NCI-H1105 treated with DMSO at 0.1 percent for 48 hours (cell line): ENCODE data around the gene PLXNA1.

ENCODE experiments used
- DNase-seq: peaks from one replicate; lab custom pipeline; 2025; lab: John Stamatoyannopoulos, UW

The PLXNA1 gene

DNA sequence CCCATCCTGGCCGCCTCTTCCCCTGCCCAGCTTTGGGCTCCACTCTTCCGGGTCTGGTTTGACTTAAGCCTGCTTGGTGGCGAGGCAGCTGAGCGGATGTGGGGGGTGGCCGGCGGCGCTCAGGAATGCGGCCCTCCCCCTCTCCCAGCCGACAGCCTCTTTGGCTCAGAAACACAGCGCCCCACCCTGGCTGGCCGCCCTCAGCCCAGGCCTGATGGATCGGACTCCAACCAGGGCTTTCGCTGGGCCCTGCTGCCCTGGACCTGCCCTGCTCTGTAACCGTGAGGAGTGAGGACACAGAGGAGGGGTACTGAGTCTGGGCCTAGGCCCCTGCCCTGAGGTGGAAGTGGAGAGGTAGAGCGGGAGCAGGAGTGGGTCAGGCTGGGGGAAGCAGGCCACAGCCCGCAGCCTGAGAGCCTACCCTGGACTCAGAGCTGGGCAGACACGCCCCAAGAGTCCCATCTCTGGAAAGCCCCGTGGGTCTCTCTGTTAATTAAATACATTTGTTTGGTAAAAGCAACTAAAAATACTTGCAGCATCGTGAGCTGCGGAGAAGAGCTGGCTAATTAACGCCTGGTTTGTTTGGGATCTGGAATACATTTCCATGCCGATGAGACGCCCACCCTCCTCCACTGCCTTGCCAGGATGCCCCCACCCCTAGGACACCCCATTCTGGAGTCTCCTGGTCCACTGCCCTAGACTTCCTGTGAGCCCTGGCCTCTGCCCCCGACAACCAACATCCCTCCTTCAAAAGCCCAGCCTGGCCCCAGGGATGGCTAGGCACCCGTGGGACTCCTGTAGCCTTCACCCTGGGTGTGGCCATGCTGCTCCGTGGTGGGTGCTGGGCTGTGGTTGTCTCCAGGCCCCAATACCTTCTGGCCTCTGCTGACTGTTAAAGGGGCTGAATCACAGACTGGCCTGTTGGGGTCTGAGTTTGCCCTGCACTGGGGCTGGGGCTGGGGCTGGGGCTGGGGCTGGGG, 19.6 kb downstream of the PLXNA1 start:
- no peak for DNase-seq

DNA sequence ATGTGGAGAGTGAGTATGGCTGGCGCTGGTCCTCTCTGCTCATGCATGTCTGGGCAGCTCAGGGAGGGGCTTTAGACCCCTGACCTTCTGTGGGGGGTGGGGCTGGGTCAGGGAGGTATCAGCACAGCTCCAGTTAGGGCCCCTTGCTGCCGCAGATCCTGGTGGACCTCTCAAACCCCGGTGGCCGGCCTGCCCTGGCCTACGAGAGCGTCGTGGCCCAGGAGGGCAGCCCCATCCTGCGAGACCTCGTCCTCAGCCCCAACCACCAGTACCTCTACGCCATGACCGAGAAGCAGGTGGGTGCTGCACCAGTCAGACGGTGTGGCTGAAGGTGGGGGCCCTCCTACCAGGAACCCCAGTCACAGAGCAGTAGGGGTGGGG, 20.2 kb downstream of the PLXNA1 start:
- DNase-seq: no peak

DNA sequence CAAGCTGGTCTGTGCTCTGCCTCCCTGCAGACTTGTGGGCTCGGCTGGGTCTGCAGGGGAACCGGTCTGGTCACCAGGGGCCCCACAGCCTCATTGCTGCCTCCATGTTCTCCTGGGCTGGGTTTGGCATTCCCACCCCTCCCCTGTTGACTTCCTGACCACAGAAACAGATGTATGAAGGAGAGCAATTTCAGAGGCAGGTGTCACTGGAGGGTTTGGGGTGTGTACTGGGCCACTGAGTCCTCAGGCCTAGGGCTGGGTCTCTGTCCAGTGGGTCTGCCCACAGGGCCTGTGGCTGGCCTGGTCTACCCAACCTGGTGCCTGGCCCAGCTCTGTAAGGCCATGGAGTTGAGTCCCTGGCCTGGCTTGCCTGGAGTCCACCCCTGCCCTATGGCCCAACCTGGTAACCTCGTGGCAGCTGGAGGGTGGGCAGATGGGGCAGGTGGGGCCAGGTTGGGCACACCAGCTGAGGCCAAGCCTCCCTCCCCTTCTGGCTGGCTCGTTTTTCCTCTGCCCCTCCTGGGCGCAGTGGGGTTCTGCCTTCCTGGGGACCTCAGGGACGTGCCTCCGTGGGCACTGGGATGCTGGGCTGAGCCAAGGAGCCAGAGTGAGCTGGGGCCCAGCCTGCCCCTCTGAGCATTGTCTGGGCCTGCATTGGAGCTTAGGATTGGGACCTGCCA, 20.8 kb downstream of the PLXNA1 start:
- no peak for DNase-seq

GRCh38 chr3:127004641-127005397, 21.9 kb downstream of the PLXNA1 start:
- DNase-seq: no peak

- DNase-seq: no peak
Measured at GRCh38 chr3:127005864-127006500, 23.1 kb downstream of the PLXNA1 start.

- DNase-seq: peak; percentile 11
Measured at GRCh38 chr3:127006781-127007436, 24.0 kb downstream of the PLXNA1 start.

DNA sequence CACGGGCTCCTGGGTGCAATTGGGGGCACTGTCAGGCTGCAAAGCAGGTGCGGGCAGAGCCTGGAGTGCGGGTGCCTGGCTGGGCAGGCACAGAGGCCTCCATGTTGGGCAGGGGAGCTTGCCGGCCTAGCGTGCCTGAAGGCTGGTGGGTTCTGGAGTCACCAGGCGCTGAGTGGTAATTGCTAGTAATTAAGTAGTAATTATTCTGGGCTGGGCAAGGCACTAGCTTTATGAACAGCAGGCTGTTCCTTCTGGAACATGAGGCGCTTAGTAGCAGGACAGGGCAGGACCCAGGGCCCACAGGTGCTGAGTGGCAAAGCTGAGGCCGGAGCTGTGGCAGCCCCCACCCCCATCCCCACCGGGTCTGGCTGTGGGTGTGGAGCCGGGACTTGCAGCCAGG, 25.3 kb downstream of the PLXNA1 start:
- DNase-seq: peak; percentile 93

GRCh38 chr3:127009531-127009930, 26.6 kb downstream of the PLXNA1 start:
- DNase-seq: no peak

DNA sequence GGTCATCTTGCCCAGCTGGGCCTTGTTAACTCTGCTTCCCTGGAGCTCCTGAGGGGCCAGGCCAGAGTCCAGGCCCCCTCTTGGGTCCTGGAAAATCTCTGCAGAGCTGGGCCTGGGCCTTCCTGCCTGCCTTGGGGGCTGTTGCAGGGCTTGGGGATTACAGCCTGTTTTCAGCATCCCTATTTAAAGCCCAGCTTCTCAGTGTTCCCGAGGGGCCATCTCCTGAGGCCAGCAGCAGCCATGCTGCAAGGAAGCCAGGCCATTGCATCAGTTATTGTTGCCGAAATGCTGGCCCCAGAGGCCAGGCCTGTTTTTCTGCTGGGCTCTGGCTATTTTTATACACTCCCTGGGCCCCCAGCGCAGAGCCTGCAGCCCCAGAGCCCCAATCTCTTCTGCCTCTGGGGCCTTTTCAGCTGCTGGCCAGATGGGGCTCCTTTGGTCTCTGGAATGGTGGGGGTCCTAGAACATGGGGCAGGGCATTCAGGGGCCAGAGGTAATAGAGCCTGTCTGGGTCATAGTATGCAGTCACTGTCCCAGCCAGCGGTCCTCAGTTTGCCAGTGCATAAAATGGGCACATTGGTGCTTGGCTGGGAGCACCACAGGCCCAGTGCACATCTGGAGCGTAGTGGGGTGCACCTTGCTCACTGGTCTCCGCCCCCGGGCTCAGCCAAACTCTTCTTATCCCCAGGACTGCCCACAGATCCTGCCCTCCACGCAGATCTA, 28.5 kb downstream of the PLXNA1 start:
- no peak for DNase-seq

DNA sequence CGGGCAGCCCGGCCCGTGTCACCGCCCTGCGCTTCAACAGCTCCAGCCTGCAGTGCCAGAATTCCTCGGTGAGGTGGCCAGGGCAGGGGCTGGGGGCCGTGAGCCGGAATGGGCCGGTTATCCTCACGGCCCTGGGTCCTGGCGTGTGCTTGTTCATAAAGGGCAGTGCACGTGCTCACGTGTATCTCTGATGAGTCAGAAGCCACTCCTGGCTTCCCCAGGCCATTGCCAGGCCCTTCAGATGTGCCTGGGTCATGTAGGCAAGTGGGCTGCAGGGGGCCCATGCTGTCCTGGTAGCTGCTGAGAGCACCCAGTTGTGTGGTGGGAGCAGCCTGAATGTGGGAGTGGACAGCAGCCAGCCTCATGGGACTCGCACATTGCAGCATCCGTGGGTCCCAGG, 29.2 kb downstream of the PLXNA1 start:
- DNase-seq: no peak

DNA sequence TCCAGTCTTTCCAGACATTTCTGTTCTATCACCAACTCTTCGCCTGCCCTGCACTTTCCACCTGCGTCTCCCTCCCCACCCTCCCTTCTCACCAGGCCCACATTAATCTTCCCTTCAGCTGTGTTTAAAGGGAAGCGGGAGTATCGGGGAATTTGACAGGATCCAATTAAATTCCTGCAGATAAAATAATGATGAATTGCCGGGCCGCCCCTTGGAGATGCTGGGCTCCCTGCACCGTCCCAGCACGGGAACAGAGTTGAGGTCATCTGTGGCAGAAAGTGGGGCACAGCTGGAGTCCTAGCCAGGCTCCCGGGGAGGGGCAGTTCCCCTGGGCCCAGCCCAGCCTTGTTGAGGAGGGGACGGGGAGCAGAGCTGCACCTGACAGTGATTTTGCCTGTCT, 30.3 kb downstream of the PLXNA1 start:
- no peak for DNase-seq

- DNase-seq: no peak
Measured at GRCh38 chr3:127013758-127014535, 31.0 kb downstream of the PLXNA1 start.

- DNase-seq: no peak
Measured at GRCh38 chr3:127014536-127015281, 31.8 kb downstream of the PLXNA1 start.

DNA sequence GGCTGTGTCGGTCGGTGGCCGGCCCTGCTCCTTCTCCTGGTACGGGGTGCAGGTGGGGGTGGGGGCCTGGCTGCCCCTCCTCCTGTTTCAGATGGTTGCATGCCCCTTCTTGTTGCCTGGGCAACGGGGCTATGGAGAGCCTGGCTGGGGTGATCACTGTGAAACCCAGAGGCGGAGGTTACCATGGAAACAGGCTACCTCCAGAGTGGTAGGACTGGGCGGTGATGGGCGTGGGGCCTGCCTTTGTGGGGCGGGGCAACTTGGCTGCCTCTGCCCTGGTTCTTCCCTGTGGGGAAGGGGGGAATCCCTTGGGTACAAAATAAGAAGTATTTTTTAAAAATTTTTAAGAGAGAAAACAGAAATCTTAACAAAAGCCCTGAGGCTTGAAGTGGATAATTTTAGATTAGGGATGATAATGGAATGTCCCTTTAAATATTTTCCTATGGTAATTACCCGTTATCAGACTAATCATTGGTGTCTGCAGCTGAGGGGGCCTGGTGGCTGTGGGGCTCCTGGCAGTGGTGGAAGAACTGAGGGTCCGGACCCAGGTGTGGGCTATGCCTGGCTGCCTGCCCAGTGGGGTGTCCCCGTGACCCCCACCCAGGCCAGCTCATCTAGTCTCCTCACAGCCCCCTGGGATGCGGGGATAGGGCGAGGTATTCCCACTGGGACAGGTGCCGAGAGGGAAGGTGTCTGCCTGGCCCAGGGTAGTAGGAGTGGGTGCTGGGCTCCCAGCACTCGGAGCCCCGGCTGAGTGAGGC, 32.5 kb downstream of the PLXNA1 start:
- DNase-seq: peak; percentile 55

DNA sequence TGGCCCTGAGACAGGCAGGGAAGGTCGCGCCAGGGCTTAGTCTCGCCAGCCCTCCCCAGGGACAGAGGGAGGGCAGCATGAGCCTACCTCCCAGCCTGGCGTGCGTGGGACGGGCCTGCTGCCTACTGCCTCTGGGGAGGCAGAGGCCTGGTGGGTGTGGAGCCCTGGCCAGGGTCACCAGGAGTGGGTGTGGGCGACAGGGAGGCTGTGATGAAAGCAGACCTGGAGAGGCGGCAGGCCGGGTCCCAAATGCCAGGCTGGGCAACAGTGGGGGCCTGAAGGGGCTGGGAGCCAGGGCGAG, 33.1 kb downstream of the PLXNA1 start:
- no peak for DNase-seq

DNA sequence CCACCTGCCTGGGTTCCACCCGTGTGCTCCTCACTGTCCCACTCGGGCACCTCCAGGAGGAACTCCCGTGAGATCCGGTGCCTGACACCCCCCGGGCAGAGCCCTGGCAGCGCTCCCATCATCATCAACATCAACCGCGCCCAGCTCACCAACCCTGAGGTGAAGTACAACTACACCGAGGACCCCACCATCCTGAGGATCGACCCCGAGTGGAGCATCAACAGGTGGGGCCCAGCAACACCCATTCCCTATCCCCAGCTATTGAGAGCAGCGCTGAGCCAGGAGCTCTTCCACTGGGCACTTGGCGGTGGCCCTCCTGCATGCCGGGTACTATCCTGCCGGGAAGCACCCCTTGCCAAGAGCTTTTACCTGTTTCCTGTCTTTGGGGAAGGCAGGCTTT, 33.5 kb downstream of the PLXNA1 start:
- no peak for DNase-seq

- DNase-seq: no peak
Measured at GRCh38 chr3:127017229-127017628, 34.3 kb downstream of the PLXNA1 start.

- DNase-seq: no peak
Measured at GRCh38 chr3:127017781-127018180, 34.9 kb downstream of the PLXNA1 start.

GRCh38 chr3:127018306-127018828, 35.5 kb downstream of the PLXNA1 start:
- DNase-seq: no peak
